Hindlimb muscle (tissue), 1 donor: Measurements from ENCODE around the gene EED. TPM values are rescaled to one million over a fixed set of nuclear protein-coding genes. Genes with fewer than 3 reads are reported as not detected.
"Not testable (repeated sequence)": the region's sequence is repeated elsewhere in the genome, so short reads cannot be mapped to it uniquely, and the experiment has no call there.

ENCODE experiments used
- DNase-seq: peaks from one replicate; pipeline ENCODE4 v3.0.0-alpha.2; 2013
- polyA plus RNA-seq: library from polyadenylated mRNA; unstranded; fragments of 120-200 nt; gene quantifications from one replicate; pipeline ENCODE4 v1.2.1, GENCODE V29; 2013; ENCODE audit not compliant: insufficient read length

EED gene
- polyA plus RNA-seq, 1 donor, result 17.7 TPM

- no peak for DNase-seq
Measured at GRCh38 chr11:86292912-86293616, 48.5 kb downstream of the EED start.

- DNase-seq, result no peak
Measured at GRCh38 chr11:86294026-86294425, 49.5 kb downstream of the EED start.

- no peak for DNase-seq
Measured at GRCh38 chr11:86301742-86302091, 57.2 kb downstream of the EED start.

- DNase-seq, result peak; percentile 98
Measured at GRCh38 chr11:86302092-86302793, 57.7 kb downstream of the EED start, which contains the start of gene HIKESHI. Gene HIKESHI, plus strand, starts transcription at chr11:86302240. Its CDS starts 209 bp downstream, at chr11:86302449.

- no peak for DNase-seq
Measured at GRCh38 chr11:86303257-86303656, 58.7 kb downstream of the EED start.

GRCh38 chr11:86308710-86309109 is 64.2 kb downstream of the EED start:
- not testable (repeated sequence) for DNase-seq

- no peak for DNase-seq
Measured at GRCh38 chr11:86313793-86314192, 69.2 kb downstream of the EED start.

GRCh38 chr11:86314636-86315035 is 70.1 kb downstream of the EED start:
- DNase-seq, result no peak

Other genes starting within 250 kb of the EED start
- gene PICALM, start 175.7 kb upstream of the EED start, polyA plus RNA-seq, result 109 TPM
- 30.8 TPM for gene HIKESHI, start 57.5 kb downstream of the EED start, polyA plus RNA-seq
- gene CCDC81, start 130.1 kb downstream of the EED start, polyA plus RNA-seq, result 1.4 TPM